Prostate gland (tissue), 2 donors: ENCODE results near the gene SPTA1.

Experiments
- POLR2A ChIP-seq: fragments of 450-650 bp; IDR thresholded peaks from one replicate; pipeline ENCODE4 v1.6.1; 2016; ENCODE audit warnings: antibody characterized with exemption, mild to moderate bottlenecking
- POLR2AphosphoS5 ChIP-seq: sonication (generic); formaldehyde crosslinking; IDR thresholded peaks from one replicate; pipeline ENCODE4 v1.6.1; 2017; ENCODE audit warnings: antibody characterized with exemption
- TF ChIP-seq, protein P1 (sequence below), 4 experiments: fragments of 200-600 bp in 2 of 4; fragments of 450-650 bp in 2 of 4; sonication (generic) in 2 of 4; IDR thresholded peaks; 1 replicate in 3 of 4; 2 replicates in 1 of 4; pipeline ENCODE4 v1.5.1; 2016 to 2019; ENCODE audit warnings: antibody characterized with exemption in 4 of 4, mild to moderate bottlenecking in 2 of 4, moderate library complexity in 2 of 4

DNA sequence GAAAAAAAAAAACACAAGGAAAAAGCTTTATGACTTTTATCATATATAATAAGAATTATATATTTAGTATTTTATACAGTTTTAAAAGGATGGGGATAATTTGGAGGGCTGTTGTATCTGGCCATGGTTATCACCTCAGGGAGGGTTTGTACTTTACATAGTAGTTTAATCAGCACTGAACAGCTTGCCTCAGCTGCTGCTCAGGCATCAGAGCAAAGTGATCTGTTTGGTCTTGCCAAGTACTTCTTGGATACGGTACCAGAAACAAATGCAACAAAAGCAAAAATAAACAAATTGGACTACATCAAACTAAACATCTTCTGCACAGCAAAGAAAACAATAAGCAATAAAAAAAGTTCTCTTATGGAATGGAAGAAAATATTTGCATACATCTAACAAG, 2.6 kb upstream of the SPTA1 start:
- TF ChIP-seq, protein P1, sequence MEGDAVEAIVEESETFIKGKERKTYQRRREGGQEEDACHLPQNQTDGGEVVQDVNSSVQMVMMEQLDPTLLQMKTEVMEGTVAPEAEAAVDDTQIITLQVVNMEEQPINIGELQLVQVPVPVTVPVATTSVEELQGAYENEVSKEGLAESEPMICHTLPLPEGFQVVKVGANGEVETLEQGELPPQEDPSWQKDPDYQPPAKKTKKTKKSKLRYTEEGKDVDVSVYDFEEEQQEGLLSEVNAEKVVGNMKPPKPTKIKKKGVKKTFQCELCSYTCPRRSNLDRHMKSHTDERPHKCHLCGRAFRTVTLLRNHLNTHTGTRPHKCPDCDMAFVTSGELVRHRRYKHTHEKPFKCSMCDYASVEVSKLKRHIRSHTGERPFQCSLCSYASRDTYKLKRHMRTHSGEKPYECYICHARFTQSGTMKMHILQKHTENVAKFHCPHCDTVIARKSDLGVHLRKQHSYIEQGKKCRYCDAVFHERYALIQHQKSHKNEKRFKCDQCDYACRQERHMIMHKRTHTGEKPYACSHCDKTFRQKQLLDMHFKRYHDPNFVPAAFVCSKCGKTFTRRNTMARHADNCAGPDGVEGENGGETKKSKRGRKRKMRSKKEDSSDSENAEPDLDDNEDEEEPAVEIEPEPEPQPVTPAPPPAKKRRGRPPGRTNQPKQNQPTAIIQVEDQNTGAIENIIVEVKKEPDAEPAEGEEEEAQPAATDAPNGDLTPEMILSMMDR (IDR thresholded peaks at IDR 0.05): no peak
- TF ChIP-seq POLR2A: no peak
- TF ChIP-seq POLR2AphosphoS5: no peak
